PFSK-1 (cell line): ENCODE results near the gene C1orf56.

Source experiments
- FOXP2 ChIP-seq: optimal IDR thresholded peaks from 2 replicates; pipeline ENCODE3; 2011; ENCODE audit warnings: borderline replicate concordance, control low read depth, inconsistent platforms; ENCODE audit not compliant: insufficient read depth; ENCODE audit errors: extremely low read length, extremely low read depth
- POLR2AphosphoS5 ChIP-seq: IDR thresholded peaks from 2 replicates; pipeline ENCODE4 v1.6.1; 2012; ENCODE audit warnings: low read depth, mild to moderate bottlenecking, control low read depth, low read length, moderate library complexity
- REST ChIP-seq, 2 experiments: IDR thresholded peaks; 2 replicates each; pipeline versions ENCODE4 v1.6.1 to v1.8.0; 2011 to 2012; ENCODE audit warnings: low read depth in 2 of 2, low read length in 2 of 2, control low read depth in 1 of 2, inconsistent platforms in 1 of 2, mild to moderate bottlenecking in 1 of 2, moderate library complexity in 1 of 2; ENCODE audit not compliant: insufficient read depth in 1 of 2
- SIN3A ChIP-seq: IDR thresholded peaks from 2 replicates; pipeline ENCODE4 v1.6.1; 2012; ENCODE audit warnings: mild to moderate bottlenecking, low read length, moderate library complexity, borderline replicate concordance; ENCODE audit not compliant: insufficient read depth
- TAF1 ChIP-seq: IDR thresholded peaks from 2 replicates; pipeline ENCODE4 v1.6.1; 2012; ENCODE audit warnings: low read length, control low read depth, borderline replicate concordance; ENCODE audit not compliant: insufficient read depth

Gene C1orf56

GRCh38 chr1:151001602-151002001, 45.9 kb upstream of the C1orf56 start:
- TF ChIP-seq SIN3A (no peak), REST (IDR thresholded peaks at IDR 0.05; ENCODE audit: insufficient read depth in 1 of 2, low read depth in 2 of 2, low read length in 2 of 2) (no peak)

DNA sequence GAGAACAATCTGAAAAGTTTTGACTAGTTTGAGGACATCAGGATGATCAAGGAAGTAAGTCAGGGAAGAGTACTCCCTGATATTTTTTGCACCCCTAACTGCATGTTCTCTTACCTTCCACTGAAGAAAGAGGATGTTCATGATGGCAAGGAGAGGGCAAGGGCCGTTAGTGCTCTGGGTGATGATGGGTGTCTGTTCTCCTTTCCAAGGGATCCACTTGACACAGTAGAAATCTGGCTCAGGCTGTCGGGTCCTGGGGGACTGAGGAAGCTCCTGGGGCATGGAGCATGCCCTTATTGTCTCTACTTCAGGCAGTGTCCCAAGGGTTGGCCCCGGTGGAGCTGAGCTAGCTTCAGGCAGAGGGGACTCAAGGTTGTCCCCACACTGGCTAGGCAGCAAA, 45.5 kb upstream of the C1orf56 start:
- no peak for TF ChIP-seq TAF1
- TF ChIP-seq REST (IDR thresholded peaks at IDR 0.05; ENCODE audit: insufficient read depth in 1 of 2, low read depth in 2 of 2, low read length in 2 of 2) = no peak
- TF ChIP-seq POLR2AphosphoS5 = no peak
- TF ChIP-seq SIN3A = no peak
- no peak for TF ChIP-seq FOXP2

GRCh38 chr1:151002611-151003010, 44.9 kb upstream of the C1orf56 start:
- no peak for TF ChIP-seq REST (IDR thresholded peaks at IDR 0.05; ENCODE audit: insufficient read depth in 1 of 2, low read depth in 2 of 2, low read length in 2 of 2)
- TF ChIP-seq SIN3A = no peak
- TF ChIP-seq FOXP2 = no peak
- TF ChIP-seq POLR2AphosphoS5 = no peak
- no peak for TF ChIP-seq TAF1

- no peak for TF ChIP-seq SIN3A
- TF ChIP-seq POLR2AphosphoS5 = no peak
- TF ChIP-seq FOXP2 = no peak
- TF ChIP-seq REST (IDR thresholded peaks at IDR 0.05; ENCODE audit: insufficient read depth in 1 of 2, low read depth in 2 of 2, low read length in 2 of 2) = no peak
These were observed 44.4 kb upstream of the C1orf56 start for GRCh38 chr1:151003180-151003579.

DNA sequence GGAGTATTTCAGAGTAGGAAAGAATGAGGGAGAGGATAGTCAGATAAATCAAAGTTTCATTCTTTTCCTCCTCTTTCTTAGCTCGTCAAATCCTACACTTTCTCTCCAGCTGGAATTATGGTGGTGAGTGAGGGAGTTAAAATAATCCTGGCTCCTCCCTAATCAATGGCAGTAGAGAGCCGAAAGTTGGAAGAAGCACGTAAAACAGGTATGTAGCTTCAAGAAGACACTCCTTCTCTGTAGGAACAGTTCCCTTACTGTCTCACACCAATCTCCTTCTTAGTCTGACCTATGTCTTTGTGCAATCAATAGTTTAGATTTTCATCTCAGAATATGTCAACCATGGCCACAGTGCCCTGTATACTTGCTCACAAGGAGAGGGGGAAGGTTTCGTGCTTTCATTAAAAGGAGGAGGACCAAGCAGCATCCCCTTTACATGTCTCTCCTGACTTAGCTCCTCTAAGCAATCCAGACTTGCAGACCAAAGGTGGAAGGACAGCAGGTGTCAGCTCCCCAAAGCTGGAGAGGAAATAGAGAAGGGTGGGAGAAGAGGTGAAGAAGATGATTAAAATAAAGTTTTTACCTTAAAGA, 41.7 kb upstream of the C1orf56 start:
- TF ChIP-seq SIN3A (no peak), REST (IDR thresholded peaks at IDR 0.05; ENCODE audit: insufficient read depth in 1 of 2, low read depth in 2 of 2, low read length in 2 of 2) (no peak), TAF1 (no peak), POLR2AphosphoS5 (no peak), FOXP2 (no peak)
